ENCODE results near the gene PCIF1.

- TF ChIP-seq CTCF (IDR thresholded peaks at IDR 0.05 in 4 of 5, conservative IDR thresholded peaks at IDR 0.05 in 1 of 5) = no peak
- TF ChIP-seq POLR2A (IDR thresholded peaks at IDR 0.05) = no peak
These were observed 47.2 kb upstream of the PCIF1 start, which contains the start of gene SPATA25 for GRCh38 chr20:45887346-45887715.

Measured in gastrocnemius medialis (tissue), 4 donors.